ENCODE measurements around the gene FAM124A.

The FAM124A gene

DNA sequence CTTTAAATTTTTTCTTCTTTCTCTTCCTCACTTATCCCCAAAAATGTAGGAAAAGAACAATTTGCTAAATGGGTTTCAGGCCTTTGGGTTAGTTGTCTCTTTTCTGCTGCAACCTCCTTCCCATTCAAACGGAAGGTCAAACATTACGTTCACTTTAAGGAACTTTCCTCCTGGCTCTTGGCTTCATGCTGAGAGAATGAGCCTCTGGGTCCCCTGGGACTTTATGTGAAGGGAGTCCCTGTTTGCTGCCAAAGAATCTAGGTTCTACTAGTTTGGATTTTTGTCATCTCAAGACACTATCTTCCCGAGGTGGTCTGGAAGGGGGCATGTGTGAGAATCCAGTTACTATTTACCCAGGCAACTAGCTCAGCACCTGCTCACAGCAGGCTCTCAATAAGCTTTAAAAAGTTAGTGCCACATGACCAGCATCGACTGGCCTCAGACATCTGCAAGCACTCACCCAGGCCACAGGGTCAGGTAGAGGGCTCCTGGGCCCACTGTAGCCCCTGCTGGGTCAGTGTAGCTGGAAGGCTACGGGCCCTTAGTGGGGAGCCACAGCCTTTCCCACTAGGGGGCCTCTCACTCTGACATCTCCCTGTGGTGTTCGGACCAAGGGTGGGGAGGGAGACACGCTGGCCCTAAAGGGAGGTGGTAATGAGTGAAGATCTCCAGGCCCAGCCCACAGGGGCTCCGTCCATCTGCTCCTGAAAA is 40.5 kb downstream of the FAM124A start:
- Histone ChIP-seq H3K9me3 (ENCODE audit: insufficient read depth, low read length, severe bottlenecking) (no peaks in the 10 kb centered on the region), H3K4me2 (ENCODE audit: insufficient read depth, low read length) (no peak overlapping the region), H3K79me2 (ENCODE audit: insufficient read depth, low read length) (no peaks in the 10 kb centered on the region), H3K27ac (ENCODE audit: low read length) (no peak overlapping the region), H3K4me1 (ENCODE audit: insufficient read depth, low read length) (no peaks in the 10 kb centered on the region), H2AFZ (ENCODE audit: low read depth, low read length) (no peak overlapping the region), H4K20me1 (ENCODE audit: insufficient read depth, low read length) (no peaks in the 10 kb centered on the region), H3K27me3 (ENCODE audit: insufficient read depth, low read length, poor library complexity) (peaks cover 5% of the 10 kb centered on the region), H3K9ac (ENCODE audit: low read depth, low read length) (no peak overlapping the region), H3K36me3 (ENCODE audit: insufficient read depth, low read length) (no peaks in the 10 kb centered on the region), H3K4me3 (ENCODE audit: low read depth in 1 of 2, low read length in 2 of 2) (no peak overlapping the region)
- no peak for TF ChIP-seq EZH2 (IDR thresholded peaks at IDR 0.05; ENCODE audit: borderline replicate concordance, low read depth, low read length, severe bottlenecking)
- TF ChIP-seq, protein P1, sequence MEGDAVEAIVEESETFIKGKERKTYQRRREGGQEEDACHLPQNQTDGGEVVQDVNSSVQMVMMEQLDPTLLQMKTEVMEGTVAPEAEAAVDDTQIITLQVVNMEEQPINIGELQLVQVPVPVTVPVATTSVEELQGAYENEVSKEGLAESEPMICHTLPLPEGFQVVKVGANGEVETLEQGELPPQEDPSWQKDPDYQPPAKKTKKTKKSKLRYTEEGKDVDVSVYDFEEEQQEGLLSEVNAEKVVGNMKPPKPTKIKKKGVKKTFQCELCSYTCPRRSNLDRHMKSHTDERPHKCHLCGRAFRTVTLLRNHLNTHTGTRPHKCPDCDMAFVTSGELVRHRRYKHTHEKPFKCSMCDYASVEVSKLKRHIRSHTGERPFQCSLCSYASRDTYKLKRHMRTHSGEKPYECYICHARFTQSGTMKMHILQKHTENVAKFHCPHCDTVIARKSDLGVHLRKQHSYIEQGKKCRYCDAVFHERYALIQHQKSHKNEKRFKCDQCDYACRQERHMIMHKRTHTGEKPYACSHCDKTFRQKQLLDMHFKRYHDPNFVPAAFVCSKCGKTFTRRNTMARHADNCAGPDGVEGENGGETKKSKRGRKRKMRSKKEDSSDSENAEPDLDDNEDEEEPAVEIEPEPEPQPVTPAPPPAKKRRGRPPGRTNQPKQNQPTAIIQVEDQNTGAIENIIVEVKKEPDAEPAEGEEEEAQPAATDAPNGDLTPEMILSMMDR (IDR thresholded peaks at IDR 0.05; ENCODE audit: borderline replicate concordance, extremely low read depth, low read length, poor library complexity, severe bottlenecking): peak; percentile 29
- 0 out of 3 replicates have a peak, but pooled peaks have one; percentile 37 for ATAC-seq (ENCODE audit: insufficient read depth, low read depth)
- no peak for DNase-seq

DNA sequence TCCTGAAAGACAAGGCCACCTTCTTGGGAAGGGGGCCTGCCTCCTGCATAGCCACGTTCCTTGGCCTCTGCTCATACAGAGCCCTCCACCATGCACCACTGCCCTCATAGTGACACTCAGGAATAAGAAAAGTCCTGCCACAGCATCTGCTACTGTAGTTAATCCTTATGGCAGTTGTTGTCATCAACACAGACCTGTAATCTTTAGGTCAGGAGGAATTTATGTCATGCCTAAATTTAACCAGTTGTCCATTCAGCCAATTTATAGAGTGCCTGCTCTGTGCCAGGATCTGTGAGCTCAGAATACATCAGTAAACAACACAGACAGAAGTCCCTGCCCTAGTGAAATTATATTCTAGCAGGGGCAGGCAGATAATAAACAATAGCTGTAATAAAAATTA is 44.4 kb downstream of the FAM124A start:
- DNase-seq (no peak), ATAC-seq (ENCODE audit: insufficient read depth, low read depth) (no peak)
- no peaks in the 10 kb centered on the region for H4K20me1 ChIP-seq (ENCODE audit: insufficient read depth, low read length)

DNA sequence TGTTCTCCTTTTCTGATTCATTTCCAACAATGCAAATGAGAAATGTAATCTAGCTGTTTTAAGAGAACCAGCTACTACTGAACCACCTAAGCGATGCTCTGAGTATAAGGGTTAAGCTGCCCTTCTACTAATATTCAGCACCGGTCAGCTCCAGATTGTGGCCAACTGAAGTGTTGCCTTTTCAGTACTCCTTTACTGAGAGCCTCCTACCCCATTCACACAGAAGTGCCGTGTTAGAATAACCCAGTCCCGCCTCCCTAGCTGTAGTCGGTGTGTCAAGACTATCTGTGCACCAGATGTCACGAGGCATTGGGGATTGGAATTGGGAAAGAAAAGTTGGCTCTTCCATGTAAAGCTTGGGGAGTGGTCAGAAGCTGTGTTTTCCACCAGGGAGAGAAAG is 45.4 kb downstream of the FAM124A start:
- Histone ChIP-seq H3K9ac (ENCODE audit: low read depth, low read length) (no peak overlapping the region), H2AFZ (ENCODE audit: low read depth, low read length) (no peak overlapping the region), H3K27me3 (ENCODE audit: insufficient read depth, low read length, poor library complexity) (peaks cover 8% of the 10 kb centered on the region), H3K9me3 (ENCODE audit: insufficient read depth, low read length, severe bottlenecking) (no peaks in the 10 kb centered on the region), H4K20me1 (ENCODE audit: insufficient read depth, low read length) (no peaks in the 10 kb centered on the region), H3K4me1 (ENCODE audit: insufficient read depth, low read length) (no peaks in the 10 kb centered on the region), H3K36me3 (ENCODE audit: insufficient read depth, low read length) (no peaks in the 10 kb centered on the region), H3K4me3 (ENCODE audit: low read depth in 1 of 2, low read length in 2 of 2) (no peak overlapping the region), H3K4me2 (ENCODE audit: insufficient read depth, low read length) (no peak overlapping the region), H3K27ac (ENCODE audit: low read length) (no peak overlapping the region), H3K79me2 (ENCODE audit: insufficient read depth, low read length) (no peaks in the 10 kb centered on the region)
- ATAC-seq (ENCODE audit: insufficient read depth, low read depth) (no peak), DNase-seq (no peak)
- TF ChIP-seq, protein P1 (IDR thresholded peaks at IDR 0.05; ENCODE audit: borderline replicate concordance, extremely low read depth, low read length, poor library complexity, severe bottlenecking): no peak
- TF ChIP-seq EZH2 (IDR thresholded peaks at IDR 0.05; ENCODE audit: borderline replicate concordance, low read depth, low read length, severe bottlenecking): no peak

More for the DNA sequence above, 44.4 kb downstream of the FAM124A start:
- no peak overlapping the region for H3K4me2 ChIP-seq (ENCODE audit: insufficient read depth, low read length)
- no peak overlapping the region for H3K27ac ChIP-seq (ENCODE audit: low read length)
- H3K9ac ChIP-seq (ENCODE audit: low read depth, low read length): no peak overlapping the region
- H3K9me3 ChIP-seq (ENCODE audit: insufficient read depth, low read length, severe bottlenecking): no peaks in the 10 kb centered on the region
- peaks cover 5% of the 10 kb centered on the region for H3K27me3 ChIP-seq (ENCODE audit: insufficient read depth, low read length, poor library complexity)
- H3K4me1 ChIP-seq (ENCODE audit: insufficient read depth, low read length): no peaks in the 10 kb centered on the region
- no peaks in the 10 kb centered on the region for H3K79me2 ChIP-seq (ENCODE audit: insufficient read depth, low read length)
- H3K36me3 ChIP-seq (ENCODE audit: insufficient read depth, low read length): no peaks in the 10 kb centered on the region
- H3K4me3 ChIP-seq (ENCODE audit: low read depth in 1 of 2, low read length in 2 of 2): no peak overlapping the region
- TF ChIP-seq EZH2 (IDR thresholded peaks at IDR 0.05; ENCODE audit: borderline replicate concordance, low read depth, low read length, severe bottlenecking): no peak
- no peak overlapping the region for H2AFZ ChIP-seq (ENCODE audit: low read depth, low read length)

DNA sequence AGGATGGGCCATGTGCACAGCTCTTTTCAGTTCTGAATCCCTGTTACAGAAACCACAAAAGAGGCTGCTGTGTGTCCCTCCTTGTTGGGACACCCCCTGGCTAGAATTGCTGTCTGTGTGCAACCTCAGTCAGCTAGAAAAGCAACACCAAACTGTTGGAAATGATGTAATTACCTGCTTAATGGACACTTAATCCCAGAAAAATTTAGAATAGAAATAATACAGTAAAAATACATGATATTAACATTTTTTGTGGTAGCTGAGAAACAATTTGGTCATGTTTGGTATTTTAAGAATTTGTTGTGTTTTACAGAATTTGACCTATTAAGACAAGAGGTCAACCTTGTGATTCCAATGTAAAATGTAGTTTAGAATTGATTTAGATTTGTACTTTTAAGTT is 46.8 kb downstream of the FAM124A start:
- H3K9me3 ChIP-seq (ENCODE audit: insufficient read depth, low read length, severe bottlenecking): no peaks in the 10 kb centered on the region
- no peaks in the 10 kb centered on the region for H3K4me1 ChIP-seq (ENCODE audit: insufficient read depth, low read length)
- no peaks in the 10 kb centered on the region for H3K79me2 ChIP-seq (ENCODE audit: insufficient read depth, low read length)
- H4K20me1 ChIP-seq (ENCODE audit: insufficient read depth, low read length): no peaks in the 10 kb centered on the region
- DNase-seq (no peak), ATAC-seq (ENCODE audit: insufficient read depth, low read depth) (no peak)
- no peak overlapping the region for H3K4me3 ChIP-seq (ENCODE audit: low read depth in 1 of 2, low read length in 2 of 2)
- H3K9ac ChIP-seq (ENCODE audit: low read depth, low read length): no peak overlapping the region
- H3K36me3 ChIP-seq (ENCODE audit: insufficient read depth, low read length): no peaks in the 10 kb centered on the region
- TF ChIP-seq, protein P1 (IDR thresholded peaks at IDR 0.05; ENCODE audit: borderline replicate concordance, extremely low read depth, low read length, poor library complexity, severe bottlenecking): no peak
- no peak for TF ChIP-seq EZH2 (IDR thresholded peaks at IDR 0.05; ENCODE audit: borderline replicate concordance, low read depth, low read length, severe bottlenecking)
- H3K27ac ChIP-seq (ENCODE audit: low read length): no peak overlapping the region
- peaks cover 8% of the 10 kb centered on the region for H3K27me3 ChIP-seq (ENCODE audit: insufficient read depth, low read length, poor library complexity)
- no peak overlapping the region for H2AFZ ChIP-seq (ENCODE audit: low read depth, low read length)
- no peak overlapping the region for H3K4me2 ChIP-seq (ENCODE audit: insufficient read depth, low read length)
